ENCODE measurements around the gene MED23.

MED23 gene

GRCh38 chr6:131574686-131575085 lies 53.4 kb downstream of the MED23 start:
- no peak overlapping the region for H3K9ac ChIP-seq (ENCODE audit: low read length)
- H3K4me3 ChIP-seq (ENCODE audit: low read depth, low read length), result no peak overlapping the region
- H3K4me1 ChIP-seq (ENCODE audit: control insufficient read depth, insufficient read depth, low read length), result peaks cover 11% of the 10 kb centered on the region; the same call in 1 of the 2 replicates
- no peaks in the 10 kb centered on the region for H3K27me3 ChIP-seq (ENCODE audit: control insufficient read depth, insufficient read depth, low read length)
- no peak overlapping the region for H3K27ac ChIP-seq (ENCODE audit: low read depth, low read length)
- peaks cover 9% of the 10 kb centered on the region for H3K36me3 ChIP-seq (ENCODE audit: control insufficient read depth, insufficient read depth, low read length)
- no peaks in the 10 kb centered on the region for H3K9me3 ChIP-seq (ENCODE audit: control insufficient read depth, insufficient read depth, low read depth, low read length)

DNA sequence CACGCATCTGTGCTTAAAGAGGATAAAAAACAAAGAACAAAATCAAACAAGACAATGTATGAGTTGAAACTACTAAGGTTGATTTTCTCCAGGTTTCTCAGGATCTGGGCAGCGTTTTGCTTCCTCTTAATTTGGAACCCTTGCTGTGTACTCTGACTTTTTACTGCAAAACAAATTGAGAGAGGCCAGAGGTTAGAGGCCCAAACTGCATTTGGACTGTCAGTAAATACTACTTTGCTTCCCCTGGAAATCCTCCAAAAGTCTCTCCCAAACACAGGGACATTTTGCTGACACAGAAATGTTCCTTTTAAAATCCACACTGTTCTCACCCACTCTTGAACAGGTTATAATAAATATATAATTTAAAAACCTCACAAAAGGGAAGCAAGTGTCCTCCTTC lies 53.9 kb downstream of the MED23 start:
- Histone ChIP-seq H3K27me3 (ENCODE audit: control insufficient read depth, insufficient read depth, low read length) (no peaks in the 10 kb centered on the region), H3K36me3 (ENCODE audit: control insufficient read depth, insufficient read depth, low read length) (peaks cover 6% of the 10 kb centered on the region; the same call in 1 of the 2 replicates), H3K9ac (ENCODE audit: low read length) (no peak overlapping the region), H3K27ac (ENCODE audit: low read depth, low read length) (no peak overlapping the region), H3K4me3 (ENCODE audit: low read depth, low read length) (no peak overlapping the region), H3K4me1 (ENCODE audit: control insufficient read depth, insufficient read depth, low read length) (peaks cover 11% of the 10 kb centered on the region; the same call in 1 of the 2 replicates), H3K9me3 (ENCODE audit: control insufficient read depth, insufficient read depth, low read depth, low read length) (no peaks in the 10 kb centered on the region)

DNA sequence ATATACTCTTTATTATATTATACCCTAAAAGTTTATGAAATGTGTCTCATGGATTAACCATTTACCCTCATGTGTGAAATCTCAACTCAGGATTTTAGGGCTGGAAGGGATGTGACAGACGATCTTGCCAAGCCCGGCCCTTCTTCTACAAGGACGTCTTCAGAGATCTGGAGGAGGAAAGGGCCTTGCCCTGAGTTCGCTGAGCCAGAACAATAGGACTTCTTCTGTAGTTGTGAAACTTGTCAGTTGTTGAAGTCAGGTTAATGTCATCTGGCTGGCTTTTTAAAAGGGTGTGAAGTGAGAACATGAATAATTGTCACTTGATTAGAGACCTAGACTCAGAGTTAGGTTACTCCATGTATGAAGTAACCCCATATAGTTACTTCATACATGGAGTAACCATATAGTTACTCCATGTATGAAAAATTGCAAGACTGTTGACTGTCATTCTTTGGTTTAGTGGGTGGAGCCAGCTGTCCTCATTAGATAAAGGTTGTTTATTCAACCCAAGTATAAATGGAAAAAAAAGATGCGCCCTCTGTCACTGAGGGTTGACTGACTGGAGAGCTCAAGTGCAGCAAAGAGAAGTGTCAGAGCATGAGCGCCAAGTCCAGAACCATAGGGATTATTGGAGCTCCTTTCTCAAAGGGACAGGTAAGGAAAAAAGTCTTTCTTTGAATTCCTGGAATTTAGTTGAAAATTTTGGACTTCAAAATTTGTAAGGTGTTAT lies 55.2 kb downstream of the MED23 start, which contains the start of gene ARG1:
Gene ARG1 (plus strand): TSS at position 541 of the 730 bp plus-strand sequence. CDS start 57 bp downstream, at position 598.
- Histone ChIP-seq H3K4me3 (ENCODE audit: low read depth, low read length) (no peak within 1 kb of the TSS), H3K9ac (ENCODE audit: low read length) (no peak within 1 kb of the TSS), H3K27ac (ENCODE audit: low read depth, low read length) (no peak within 1 kb of the TSS)

DNA sequence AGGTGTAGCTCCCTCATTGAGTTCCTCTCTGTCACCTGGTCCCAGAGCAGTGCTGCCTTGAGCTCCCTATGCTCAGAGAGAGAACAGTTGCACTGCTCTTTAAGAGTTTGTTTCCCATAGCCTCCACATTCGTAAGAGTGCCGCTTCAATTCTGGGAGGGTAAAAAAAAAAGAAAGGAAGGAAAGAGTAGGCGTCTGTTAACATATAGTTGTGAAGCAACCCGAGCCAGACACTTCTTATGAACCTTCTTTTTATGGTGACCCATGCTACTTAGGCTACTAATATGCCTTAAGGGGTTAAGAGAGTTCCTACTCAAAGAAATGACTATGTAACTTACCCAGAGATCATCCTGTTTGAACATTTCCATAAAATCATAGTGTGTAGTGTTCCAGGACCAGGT lies 59.3 kb downstream of the MED23 start:
- H3K4me1 ChIP-seq (ENCODE audit: control insufficient read depth, insufficient read depth, low read length), result 0 out of 2 replicates have a peak, but pooled peaks cover 2% of the 10 kb centered on the region
- no peaks in the 10 kb centered on the region for H3K9me3 ChIP-seq (ENCODE audit: control insufficient read depth, insufficient read depth, low read depth, low read length)
- no peaks in the 10 kb centered on the region for H3K36me3 ChIP-seq (ENCODE audit: control insufficient read depth, insufficient read depth, low read length)
- H3K9ac ChIP-seq (ENCODE audit: low read length), result no peak overlapping the region
- no peak overlapping the region for H3K4me3 ChIP-seq (ENCODE audit: low read depth, low read length)
- H3K27me3 ChIP-seq (ENCODE audit: control insufficient read depth, insufficient read depth, low read length), result no peaks in the 10 kb centered on the region
- H3K27ac ChIP-seq (ENCODE audit: low read depth, low read length), result no peak overlapping the region

More for the DNA sequence above, 55.2 kb downstream of the MED23 start, which contains the start of gene ARG1:
- no peaks in the 10 kb centered on the region for H3K9me3 ChIP-seq (ENCODE audit: control insufficient read depth, insufficient read depth, low read depth, low read length)
- peaks cover 11% of the 10 kb centered on the region; the same call in 1 of the 2 replicates for H3K4me1 ChIP-seq (ENCODE audit: control insufficient read depth, insufficient read depth, low read length)
- no peaks in the 10 kb centered on the region for H3K27me3 ChIP-seq (ENCODE audit: control insufficient read depth, insufficient read depth, low read length)
- H3K36me3 ChIP-seq (ENCODE audit: control insufficient read depth, insufficient read depth, low read length), result no peaks in the 10 kb centered on the region

- Histone ChIP-seq H3K4me1 (ENCODE audit: control insufficient read depth, insufficient read depth, low read length) (no peaks in the 10 kb centered on the region), H3K9ac (ENCODE audit: low read length) (no peak overlapping the region), H3K27ac (ENCODE audit: low read depth, low read length) (no peak overlapping the region), H3K9me3 (ENCODE audit: control insufficient read depth, insufficient read depth, low read depth, low read length) (no peaks in the 10 kb centered on the region), H3K27me3 (ENCODE audit: control insufficient read depth, insufficient read depth, low read length) (no peaks in the 10 kb centered on the region), H3K4me3 (ENCODE audit: low read depth, low read length) (no peak overlapping the region), H3K36me3 (ENCODE audit: control insufficient read depth, insufficient read depth, low read length) (no peaks in the 10 kb centered on the region)
Measured at GRCh38 chr6:131565056-131565455, 63.0 kb downstream of the MED23 start.

- no peak overlapping the region for H3K4me3 ChIP-seq (ENCODE audit: low read depth, low read length)
- H3K9me3 ChIP-seq (ENCODE audit: control insufficient read depth, insufficient read depth, low read depth, low read length), result no peaks in the 10 kb centered on the region
- H3K27me3 ChIP-seq (ENCODE audit: control insufficient read depth, insufficient read depth, low read length), result no peaks in the 10 kb centered on the region
- no peaks in the 10 kb centered on the region for H3K36me3 ChIP-seq (ENCODE audit: control insufficient read depth, insufficient read depth, low read length)
- no peak overlapping the region for H3K27ac ChIP-seq (ENCODE audit: low read depth, low read length)
- no peak overlapping the region for H3K9ac ChIP-seq (ENCODE audit: low read length)
- H3K4me1 ChIP-seq (ENCODE audit: control insufficient read depth, insufficient read depth, low read length), result no peaks in the 10 kb centered on the region
Measured at GRCh38 chr6:131561925-131562707, 65.9 kb downstream of the MED23 start.

GRCh38 chr6:131558922-131559321 lies 69.1 kb downstream of the MED23 start:
- Histone ChIP-seq H3K36me3 (ENCODE audit: control insufficient read depth, insufficient read depth, low read length) (no peaks in the 10 kb centered on the region), H3K27me3 (ENCODE audit: control insufficient read depth, insufficient read depth, low read length) (no peaks in the 10 kb centered on the region)

GRCh38 chr6:131555992-131556391 lies 72.0 kb downstream of the MED23 start:
- Histone ChIP-seq H3K9me3 (ENCODE audit: control insufficient read depth, insufficient read depth, low read depth, low read length) (no peaks in the 10 kb centered on the region), H3K4me1 (ENCODE audit: control insufficient read depth, insufficient read depth, low read length) (no peaks in the 10 kb centered on the region), H3K9ac (ENCODE audit: low read length) (no peak overlapping the region), H3K27me3 (ENCODE audit: control insufficient read depth, insufficient read depth, low read length) (no peaks in the 10 kb centered on the region), H3K27ac (ENCODE audit: low read depth, low read length) (no peak overlapping the region), H3K4me3 (ENCODE audit: low read depth, low read length) (no peak overlapping the region), H3K36me3 (ENCODE audit: control insufficient read depth, insufficient read depth, low read length) (no peaks in the 10 kb centered on the region)

More at GRCh38 chr6:131558922-131559321, 69.1 kb downstream of the MED23 start:
- H3K27ac ChIP-seq (ENCODE audit: low read depth, low read length), result no peak overlapping the region
- no peaks in the 10 kb centered on the region for H3K9me3 ChIP-seq (ENCODE audit: control insufficient read depth, insufficient read depth, low read depth, low read length)
- no peak overlapping the region for H3K4me3 ChIP-seq (ENCODE audit: low read depth, low read length)
- no peak overlapping the region for H3K9ac ChIP-seq (ENCODE audit: low read length)
- no peaks in the 10 kb centered on the region for H3K4me1 ChIP-seq (ENCODE audit: control insufficient read depth, insufficient read depth, low read length)

GRCh38 chr6:131552572-131552971 lies 75.5 kb downstream of the MED23 start:
- no peak overlapping the region for H3K4me3 ChIP-seq (ENCODE audit: low read depth, low read length)
- no peaks in the 10 kb centered on the region for H3K4me1 ChIP-seq (ENCODE audit: control insufficient read depth, insufficient read depth, low read length)
- H3K9me3 ChIP-seq (ENCODE audit: control insufficient read depth, insufficient read depth, low read depth, low read length), result no peaks in the 10 kb centered on the region
- H3K9ac ChIP-seq (ENCODE audit: low read length), result no peak overlapping the region
- no peaks in the 10 kb centered on the region for H3K27me3 ChIP-seq (ENCODE audit: control insufficient read depth, insufficient read depth, low read length)
- H3K27ac ChIP-seq (ENCODE audit: low read depth, low read length), result no peak overlapping the region
- H3K36me3 ChIP-seq (ENCODE audit: control insufficient read depth, insufficient read depth, low read length), result no peaks in the 10 kb centered on the region

- Histone ChIP-seq H3K4me1 (ENCODE audit: control insufficient read depth, insufficient read depth, low read length) (no peaks in the 10 kb centered on the region), H3K27me3 (ENCODE audit: control insufficient read depth, insufficient read depth, low read length) (no peaks in the 10 kb centered on the region), H3K9me3 (ENCODE audit: control insufficient read depth, insufficient read depth, low read depth, low read length) (no peaks in the 10 kb centered on the region), H3K4me3 (ENCODE audit: low read depth, low read length) (no peak overlapping the region), H3K9ac (ENCODE audit: low read length) (no peak overlapping the region), H3K36me3 (ENCODE audit: control insufficient read depth, insufficient read depth, low read length) (no peaks in the 10 kb centered on the region), H3K27ac (ENCODE audit: low read depth, low read length) (no peak overlapping the region)
Measured at GRCh38 chr6:131551902-131552301, 76.1 kb downstream of the MED23 start.

DNA sequence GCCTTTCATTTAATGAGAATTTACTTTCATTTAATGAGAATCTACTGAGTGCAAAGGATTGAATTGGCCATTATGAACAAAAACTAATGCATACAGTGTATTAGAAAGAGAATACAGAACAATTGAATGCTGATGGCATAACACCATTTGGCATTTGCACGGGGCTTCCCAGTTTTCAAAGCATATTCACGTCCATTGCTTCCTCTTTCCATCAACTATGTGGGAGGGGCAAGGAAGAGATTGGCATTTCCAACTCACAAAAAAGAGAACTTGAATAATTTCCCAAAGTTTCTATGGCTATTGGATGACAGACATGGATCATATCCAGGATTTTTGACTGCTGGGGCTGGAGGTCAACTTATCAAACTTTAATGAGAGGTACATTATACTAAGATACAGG lies 78.2 kb downstream of the MED23 start:
- Histone ChIP-seq H3K27ac (ENCODE audit: low read depth, low read length) (no peak overlapping the region), H3K27me3 (ENCODE audit: control insufficient read depth, insufficient read depth, low read length) (no peaks in the 10 kb centered on the region), H3K36me3 (ENCODE audit: control insufficient read depth, insufficient read depth, low read length) (no peaks in the 10 kb centered on the region), H3K4me3 (ENCODE audit: low read depth, low read length) (no peak overlapping the region), H3K9ac (ENCODE audit: low read length) (no peak overlapping the region), H3K9me3 (ENCODE audit: control insufficient read depth, insufficient read depth, low read depth, low read length) (no peaks in the 10 kb centered on the region), H3K4me1 (ENCODE audit: control insufficient read depth, insufficient read depth, low read length) (no peaks in the 10 kb centered on the region)

Measured in HUES6 (cell line).